Liver (tissue), 9 donors: ENCODE measurements around the gene SIRT7. TPM values are rescaled to one million over a fixed set of nuclear protein-coding genes. Genes with fewer than 3 reads are reported as not detected.

Source experiments
- DNase-seq: peaks from one replicate; pipeline ENCODE4 v3.0.0-alpha.2; 2017; ENCODE audit warnings: low spot score
- H3K27ac ChIP-seq, 2 donors: one replicate each; pipeline ENCODE4 v1.7.0; 2013; ENCODE audit warnings: inconsistent platforms in 2 of 2, low read length in 2 of 2, control low read depth in 1 of 2, low read depth in 1 of 2, mild to moderate bottlenecking in 1 of 2
- H3K27me3 ChIP-seq, 4 donors: one replicate each; pipeline versions ENCODE4 v1.6.1 to v1.7.0; 2013; ENCODE audit warnings: low read length in 3 of 4, inconsistent platforms in 1 of 4, mild to moderate bottlenecking in 1 of 4, moderate library complexity in 1 of 4; ENCODE audit not compliant: control insufficient read depth in 4 of 4, insufficient read depth in 4 of 4
- H3K36me3 ChIP-seq, 4 donors: one replicate each; pipeline versions ENCODE4 v1.6.1 to v1.7.0; 2013; ENCODE audit warnings: low read length in 3 of 4, mild to moderate bottlenecking in 3 of 4, low read depth in 1 of 4, moderate library complexity in 1 of 4; ENCODE audit not compliant: control insufficient read depth in 4 of 4, insufficient read depth in 3 of 4
- H3K4me1 ChIP-seq, 4 donors: one replicate each; pipeline versions ENCODE4 v1.6.1 to v1.7.0; 2013; ENCODE audit warnings: low read length in 3 of 4, mild to moderate bottlenecking in 3 of 4, moderate library complexity in 1 of 4; ENCODE audit not compliant: control insufficient read depth in 4 of 4, insufficient read depth in 4 of 4
- H3K4me3 ChIP-seq, 3 donors: one replicate each; pipeline versions ENCODE4 v1.6.1 to v1.7.0; 2013; ENCODE audit warnings: low read length in 3 of 3, control low read depth in 1 of 3, low read depth in 1 of 3, mild to moderate bottlenecking in 1 of 3
- H3K9ac ChIP-seq, 2 donors: one replicate each; pipeline ENCODE4 v1.7.0; 2013; ENCODE audit warnings: low read length in 2 of 2, mild to moderate bottlenecking in 2 of 2, moderate library complexity in 2 of 2, control low read depth in 1 of 2, low read depth in 1 of 2
- H3K9me3 ChIP-seq, 4 donors: one replicate each; pipeline versions ENCODE4 v1.6.1 to v1.7.0; 2013; ENCODE audit warnings: low read length in 3 of 4; ENCODE audit not compliant: control insufficient read depth in 4 of 4
- CTCF ChIP-seq: fragments of 150-350 bp; IDR thresholded peaks from 2 replicates; pipeline ENCODE4 v1.5.1; 2017; ENCODE audit warnings: improper control_type of control experiment, low read depth, low read length; ENCODE audit not compliant: missing input control
- EGR1 ChIP-seq, 2 donors: IDR thresholded peaks; 2 replicates each; pipeline ENCODE4 v1.6.1; 2016 to 2018; ENCODE audit warnings: antibody characterized with exemption in 2 of 2, low read depth in 2 of 2
- FOXA1 ChIP-seq: IDR thresholded peaks from 2 replicates; pipeline ENCODE4 v1.6.1; 2016; ENCODE audit warnings: antibody characterized with exemption
- HNF4A ChIP-seq, 2 donors: conservative IDR thresholded peaks; 2 replicates each; pipeline ENCODE4 v1.6.1; 2016; ENCODE audit warnings: antibody characterized with exemption in 2 of 2, mild to moderate bottlenecking in 2 of 2
- HNF4G ChIP-seq: IDR thresholded peaks from 2 replicates; pipeline ENCODE4 v1.6.1; 2016; ENCODE audit warnings: antibody characterized with exemption
- JUND ChIP-seq, 2 donors: IDR thresholded peaks; 2 replicates each; pipeline ENCODE4 v1.6.1; 2016; ENCODE audit warnings: antibody characterized with exemption in 2 of 2
- NR2F2 ChIP-seq: IDR thresholded peaks from 2 replicates; pipeline ENCODE4 v1.6.1; 2016; ENCODE audit warnings: antibody characterized with exemption
- RXRA ChIP-seq, 2 donors: IDR thresholded peaks; 2 replicates each; pipeline ENCODE4 v1.6.1; 2017 to 2018; ENCODE audit warnings: antibody characterized with exemption in 2 of 2, mild to moderate bottlenecking in 1 of 2
- YY1 ChIP-seq: IDR thresholded peaks from 2 replicates; pipeline ENCODE4 v1.6.1; 2016; ENCODE audit warnings: antibody characterized with exemption, mild to moderate bottlenecking
- ZBTB33 ChIP-seq: IDR thresholded peaks from 2 replicates; pipeline ENCODE4 v1.6.1; 2016; ENCODE audit warnings: antibody characterized with exemption
- WGBS: extraction: QIAGEN DNeasy Blood & Tissue Kit; methylation state at CpG from one replicate; pipeline ENCODE4 v1.1.7; 2013; 5-methylcytosine and 5-hydroxymethylcytosine counted together
- polyA plus RNA-seq, 2 donors: library from polyadenylated mRNA; stranded (reverse) in 1 of 2; unstranded in 1 of 2; fragments of 200-250 nt in 1 of 2; fragments of >200 nt in 1 of 2; fragmentation: Nextera tagmentation in 1 of 2; extraction: Ambion mirVana in 1 of 2; gene quantifications; one replicate each; pipeline versions ENCODE4 v1.2.1 to v1.2.3, GENCODE V29; 2013 to 2015
- total RNA-seq, 2 donors: library from RNA; depleted of rRNA; stranded (reverse); fragments of >200 nt; gene quantifications; one replicate each; pipeline ENCODE4 v1.2.3, GENCODE V29; 2014
- TF ChIP-seq, protein P1 (sequence below): IDR thresholded peaks from 2 replicates; pipeline ENCODE4 v1.6.1; 2016; ENCODE audit warnings: antibody characterized with exemption
- TF ChIP-seq, protein P2 (sequence below): IDR thresholded peaks from 2 replicates; pipeline ENCODE4 v1.6.1; 2016; ENCODE audit warnings: antibody characterized with exemption, mild to moderate bottlenecking
- donor health status: healthy.
- donor health status: healthy.
- donor health status: healthy.
- donor health status: healthy.
- donor health status: healthy.

Gene SIRT7
- total and polyA plus RNA-seq, 4 donors, result 7.1 to 16.5 (median 11.5) TPM

GRCh38 chr17:81939218-81939617 lies 21.2 kb upstream of the SIRT7 start (continued):
- TF ChIP-seq RXRA (IDR thresholded peaks at IDR 0.05) (no peak), HNF4A (conservative IDR thresholded peaks at IDR 0.05) (no peak)

- Histone ChIP-seq H3K4me1 (peaks cover 6 to 10% (median 7%) of the 10 kb centered on the region in 4 donors), H3K27me3 (no peaks in the 10 kb centered on the region), H3K27ac (no peak overlapping the region), H3K9me3 (no peaks in the 10 kb centered on the region), H3K4me3 (no peak overlapping the region), H3K36me3 (no peaks in the 10 kb centered on the region), H3K9ac (no peak overlapping the region)
- TF ChIP-seq ZBTB33, result no peak
- TF ChIP-seq HNF4G, result no peak
- DNase-seq, result no peak
- WGBS, result 91% methylated on average over 6 of the region's 6 CpGs
Observed at GRCh38 chr17:81935709-81936084, 17.7 kb upstream of the SIRT7 start.

DNA sequence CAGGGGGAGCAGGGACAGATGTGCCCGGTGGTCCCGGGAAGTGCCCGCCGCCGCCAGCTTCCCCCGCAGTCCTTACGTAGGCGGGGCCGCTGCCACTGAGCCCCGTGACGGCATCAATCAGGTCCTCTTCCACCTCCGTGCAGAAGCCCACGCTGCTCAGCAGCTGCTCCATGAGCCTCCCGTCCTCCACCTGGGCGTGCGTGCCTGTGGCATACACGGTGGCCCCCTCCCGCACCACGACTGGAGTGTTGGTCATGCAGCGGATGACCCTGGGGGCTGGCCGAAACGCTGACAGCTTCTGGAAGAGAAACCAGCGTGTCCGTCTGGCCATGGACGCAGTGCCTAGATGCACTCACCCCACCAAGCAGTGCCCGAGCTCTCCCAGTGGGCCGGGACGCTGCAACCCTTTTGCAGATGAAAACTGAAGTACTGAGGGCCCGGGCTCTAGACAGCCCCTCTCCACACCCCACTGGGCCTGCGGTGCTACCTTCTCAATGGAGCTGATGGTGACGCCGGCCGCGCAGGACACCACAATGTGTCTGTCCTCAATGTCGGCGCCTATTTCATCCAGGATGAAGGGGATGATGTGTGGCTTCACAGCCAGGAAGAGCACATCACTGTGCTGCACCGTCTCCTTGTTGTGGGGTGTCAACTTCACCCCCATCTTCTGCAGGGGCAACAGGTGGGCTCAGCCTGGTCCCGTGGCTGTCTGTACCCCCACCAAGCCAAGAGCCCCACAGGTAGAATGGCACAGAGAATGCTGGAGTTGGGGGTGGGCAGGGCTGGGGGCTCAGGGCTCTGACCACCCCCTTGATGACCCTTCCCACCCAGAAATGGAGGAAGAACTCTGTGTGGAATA lies 17.1 kb upstream of the SIRT7 start:
- WGBS, result 96% methylated on average over 38 of the region's 38 CpGs
- H3K36me3 ChIP-seq, result no peaks in the 10 kb centered on the region
- no peak for DNase-seq

DNA sequence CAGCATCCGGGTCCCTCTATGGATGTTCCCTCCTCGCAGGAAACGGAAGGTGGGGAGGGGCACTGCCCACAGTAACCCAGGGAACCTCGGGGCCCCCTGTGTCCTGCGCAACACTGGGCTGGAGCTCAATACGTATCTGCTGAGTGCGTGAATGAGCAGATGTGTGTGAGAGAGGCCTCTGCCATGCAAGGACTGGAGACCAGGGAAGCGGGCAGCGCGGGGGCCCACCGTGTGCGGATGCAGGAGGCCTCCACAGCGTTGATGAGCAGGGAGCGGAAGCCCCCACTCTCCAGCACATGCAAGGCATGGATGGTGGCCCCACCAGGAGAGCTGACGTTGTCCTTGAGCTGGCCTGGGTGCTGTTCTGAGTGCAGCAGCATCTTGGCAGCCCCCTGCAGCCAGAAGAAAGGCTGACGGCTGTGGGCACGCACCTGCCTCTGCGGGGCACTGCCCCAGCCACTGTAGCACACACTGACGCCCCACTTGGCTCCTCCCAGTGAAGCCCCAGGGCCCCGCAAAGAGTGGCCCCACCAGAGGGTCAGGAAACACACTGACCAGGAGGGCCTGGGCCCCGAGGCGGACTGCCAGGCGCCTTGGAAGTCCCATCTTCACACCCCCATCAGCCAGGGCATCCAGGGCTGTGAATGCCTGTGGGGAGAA lies 16.3 kb upstream of the SIRT7 start:
- Histone ChIP-seq H3K9ac (no peak overlapping the region), H3K27me3 (no peaks in the 10 kb centered on the region), H3K4me1 (peaks cover 8 to 16% (median 11%) of the 10 kb centered on the region in 4 donors), H3K9me3 (no peaks in the 10 kb centered on the region), H3K27ac (no peak overlapping the region), H3K36me3 (no peaks in the 10 kb centered on the region), H3K4me3 (no peak overlapping the region)
- no peak for DNase-seq
- 93% methylated on average over 23 of the region's 23 CpGs for WGBS
- TF ChIP-seq CTCF, result no peak
- TF ChIP-seq, protein P1, sequence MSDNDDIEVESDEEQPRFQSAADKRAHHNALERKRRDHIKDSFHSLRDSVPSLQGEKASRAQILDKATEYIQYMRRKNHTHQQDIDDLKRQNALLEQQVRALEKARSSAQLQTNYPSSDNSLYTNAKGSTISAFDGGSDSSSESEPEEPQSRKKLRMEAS, result no peak
- no peak for TF ChIP-seq EGR1 (IDR thresholded peaks at IDR 0.05; ENCODE audit: low read depth in 2 of 2)
- TF ChIP-seq, protein P2, sequence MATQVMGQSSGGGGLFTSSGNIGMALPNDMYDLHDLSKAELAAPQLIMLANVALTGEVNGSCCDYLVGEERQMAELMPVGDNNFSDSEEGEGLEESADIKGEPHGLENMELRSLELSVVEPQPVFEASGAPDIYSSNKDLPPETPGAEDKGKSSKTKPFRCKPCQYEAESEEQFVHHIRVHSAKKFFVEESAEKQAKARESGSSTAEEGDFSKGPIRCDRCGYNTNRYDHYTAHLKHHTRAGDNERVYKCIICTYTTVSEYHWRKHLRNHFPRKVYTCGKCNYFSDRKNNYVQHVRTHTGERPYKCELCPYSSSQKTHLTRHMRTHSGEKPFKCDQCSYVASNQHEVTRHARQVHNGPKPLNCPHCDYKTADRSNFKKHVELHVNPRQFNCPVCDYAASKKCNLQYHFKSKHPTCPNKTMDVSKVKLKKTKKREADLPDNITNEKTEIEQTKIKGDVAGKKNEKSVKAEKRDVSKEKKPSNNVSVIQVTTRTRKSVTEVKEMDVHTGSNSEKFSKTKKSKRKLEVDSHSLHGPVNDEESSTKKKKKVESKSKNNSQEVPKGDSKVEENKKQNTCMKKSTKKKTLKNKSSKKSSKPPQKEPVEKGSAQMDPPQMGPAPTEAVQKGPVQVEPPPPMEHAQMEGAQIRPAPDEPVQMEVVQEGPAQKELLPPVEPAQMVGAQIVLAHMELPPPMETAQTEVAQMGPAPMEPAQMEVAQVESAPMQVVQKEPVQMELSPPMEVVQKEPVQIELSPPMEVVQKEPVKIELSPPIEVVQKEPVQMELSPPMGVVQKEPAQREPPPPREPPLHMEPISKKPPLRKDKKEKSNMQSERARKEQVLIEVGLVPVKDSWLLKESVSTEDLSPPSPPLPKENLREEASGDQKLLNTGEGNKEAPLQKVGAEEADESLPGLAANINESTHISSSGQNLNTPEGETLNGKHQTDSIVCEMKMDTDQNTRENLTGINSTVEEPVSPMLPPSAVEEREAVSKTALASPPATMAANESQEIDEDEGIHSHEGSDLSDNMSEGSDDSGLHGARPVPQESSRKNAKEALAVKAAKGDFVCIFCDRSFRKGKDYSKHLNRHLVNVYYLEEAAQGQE, result no peak
- TF ChIP-seq HNF4G, result no peak
- no peak for TF ChIP-seq FOXA1

More for the DNA sequence above, 17.1 kb upstream of the SIRT7 start:
- no peaks in the 10 kb centered on the region for H3K27me3 ChIP-seq
- H3K4me3 ChIP-seq, result no peak overlapping the region
- H3K9me3 ChIP-seq, result no peaks in the 10 kb centered on the region
- peaks cover 8 to 12% (median 11%) of the 10 kb centered on the region in 4 donors for H3K4me1 ChIP-seq
- TF ChIP-seq YY1, result no peak
- TF ChIP-seq FOXA1, result no peak
- no peak for TF ChIP-seq ZBTB33
- no peak for TF ChIP-seq NR2F2
- no peak for TF ChIP-seq RXRA (IDR thresholded peaks at IDR 0.05)
- no peak for TF ChIP-seq JUND (IDR thresholded peaks at IDR 0.05)
- H3K27ac ChIP-seq, result no peak overlapping the region
- H3K9ac ChIP-seq, result no peak overlapping the region
